Measurements from ENCODE around the gene PAPPA. TPM values are rescaled to one million over a fixed set of nuclear protein-coding genes. Genes with fewer than 3 reads are reported as not detected.
A peak's percentile ranks its signal among the peaks of the same experiment; 100 is the strongest.

The PAPPA gene
- total RNA-seq, 1 donor from 2014 or later: 172 TPM

- Mint-ChIP-seq H3K9me3 (ENCODE audit: unreplicated experiment) (no peaks in the 10 kb centered on the region), H3K4me1 (ENCODE audit: low read depth, unreplicated experiment) (peaks cover 7% of the 10 kb centered on the region), H3K27me3 (ENCODE audit: low read depth, unreplicated experiment) (peaks cover 1% of the 10 kb centered on the region), H3K4me3 (ENCODE audit: unreplicated experiment) (no peak overlapping the region), H3K36me3 (ENCODE audit: low read depth, unreplicated experiment) (peaks cover 76% of the 10 kb centered on the region), H3K27ac (ENCODE audit: unreplicated experiment) (no peak overlapping the region)
- no peak overlapping the region for H3K4me2 ChIP-seq (ENCODE audit: low read length)
- TF ChIP-seq CTCF (IDR thresholded peaks at IDR 0.05; ENCODE audit: insufficient read depth, low read depth, low read length) (no peak), EZH2 (IDR thresholded peaks at IDR 0.05; ENCODE audit: insufficient read depth, low read length) (no peak)
- no peaks in the 10 kb centered on the region for H3K4me1 ChIP-seq (ENCODE audit: insufficient read depth, low read length)
- FAIRE-seq (no peak), DNase-seq (ENCODE audit: low read depth) (no peak)
- peaks cover 9% of the 10 kb centered on the region for H4K20me1 ChIP-seq (ENCODE audit: insufficient read depth, low read length)
- H3K79me2 ChIP-seq (ENCODE audit: insufficient read depth, low read length): no peaks in the 10 kb centered on the region
- no peaks in the 10 kb centered on the region for H3K9me3 ChIP-seq (ENCODE audit: insufficient read depth, low read depth, low read length)
- no peaks in the 10 kb centered on the region for H3K27me3 ChIP-seq (ENCODE audit: insufficient read depth, low read length)
- H3K4me3 ChIP-seq (ENCODE audit: insufficient read depth, low read depth, low read length): no peak overlapping the region
- H3K9ac ChIP-seq (ENCODE audit: low read length): no peak overlapping the region
- H2AFZ ChIP-seq (ENCODE audit: low read depth, low read length): no peak overlapping the region
- H3K36me3 ChIP-seq (ENCODE audit: insufficient read depth, low read length): peaks cover 7% of the 10 kb centered on the region
- H3K27ac ChIP-seq (ENCODE audit: low read depth, low read length): no peak overlapping the region
Observed at GRCh38 chr9:116350213-116350612, 196.6 kb downstream of the PAPPA start.

GRCh38 chr9:116352958-116353357 lies 199.4 kb downstream of the PAPPA start:
- Histone ChIP-seq H3K79me2 (ENCODE audit: insufficient read depth, low read length) (no peaks in the 10 kb centered on the region), H3K9me3 (ENCODE audit: insufficient read depth, low read depth, low read length) (no peaks in the 10 kb centered on the region), H3K27ac (ENCODE audit: low read depth, low read length) (no peak overlapping the region), H3K4me3 (ENCODE audit: insufficient read depth, low read depth, low read length) (no peak overlapping the region), H3K4me2 (ENCODE audit: low read length) (no peak overlapping the region), H4K20me1 (ENCODE audit: insufficient read depth, low read length) (peaks cover 9% of the 10 kb centered on the region), H2AFZ (ENCODE audit: low read depth, low read length) (no peak overlapping the region), H3K9ac (ENCODE audit: low read length) (no peak overlapping the region), H3K4me1 (ENCODE audit: insufficient read depth, low read length) (peaks cover 4% of the 10 kb centered on the region), H3K27me3 (ENCODE audit: insufficient read depth, low read length) (no peaks in the 10 kb centered on the region), H3K36me3 (ENCODE audit: insufficient read depth, low read length) (peaks cover 7% of the 10 kb centered on the region)
- Mint-ChIP-seq H3K27me3 (ENCODE audit: low read depth, unreplicated experiment) (peaks cover 1% of the 10 kb centered on the region), H3K36me3 (ENCODE audit: low read depth, unreplicated experiment) (peaks cover 73% of the 10 kb centered on the region), H3K4me1 (ENCODE audit: low read depth, unreplicated experiment) (peaks cover 10% of the 10 kb centered on the region), H3K4me3 (ENCODE audit: unreplicated experiment) (no peak overlapping the region), H3K9me3 (ENCODE audit: unreplicated experiment) (no peaks in the 10 kb centered on the region), H3K27ac (ENCODE audit: unreplicated experiment) (no peak overlapping the region)
- TF ChIP-seq CTCF (IDR thresholded peaks at IDR 0.05; ENCODE audit: insufficient read depth, low read depth, low read length): no peak
- no peak for FAIRE-seq
- no peak for DNase-seq (ENCODE audit: low read depth)

- Histone ChIP-seq H3K4me3 (ENCODE audit: insufficient read depth, low read depth, low read length) (no peak overlapping the region), H3K79me2 (ENCODE audit: insufficient read depth, low read length) (no peaks in the 10 kb centered on the region), H4K20me1 (ENCODE audit: insufficient read depth, low read length) (peaks cover 2% of the 10 kb centered on the region), H3K9me3 (ENCODE audit: insufficient read depth, low read depth, low read length) (no peaks in the 10 kb centered on the region), H3K4me1 (ENCODE audit: insufficient read depth, low read length) (peaks cover 4% of the 10 kb centered on the region), H3K9ac (ENCODE audit: low read length) (no peak overlapping the region), H3K27ac (ENCODE audit: low read depth, low read length) (no peak overlapping the region), H3K4me2 (ENCODE audit: low read length) (no peak overlapping the region), H3K36me3 (ENCODE audit: insufficient read depth, low read length) (peaks cover 7% of the 10 kb centered on the region), H3K27me3 (ENCODE audit: insufficient read depth, low read length) (no peaks in the 10 kb centered on the region), H2AFZ (ENCODE audit: low read depth, low read length) (no peak overlapping the region)
- peaks cover 73% of the 10 kb centered on the region for H3K36me3 Mint-ChIP-seq (ENCODE audit: low read depth, unreplicated experiment)
- H3K4me3 Mint-ChIP-seq (ENCODE audit: unreplicated experiment): no peak overlapping the region
- FAIRE-seq: no peak
- no peaks in the 10 kb centered on the region for H3K9me3 Mint-ChIP-seq (ENCODE audit: unreplicated experiment)
- peaks cover 10% of the 10 kb centered on the region for H3K4me1 Mint-ChIP-seq (ENCODE audit: low read depth, unreplicated experiment)
- peaks cover 1% of the 10 kb centered on the region for H3K27me3 Mint-ChIP-seq (ENCODE audit: low read depth, unreplicated experiment)
- DNase-seq (ENCODE audit: low read depth): peak; percentile 63
- TF ChIP-seq EZH2 (IDR thresholded peaks at IDR 0.05; ENCODE audit: insufficient read depth, low read length) (no peak), CTCF (IDR thresholded peaks at IDR 0.05; ENCODE audit: insufficient read depth, low read depth, low read length) (no peak)
- H3K27ac Mint-ChIP-seq (ENCODE audit: unreplicated experiment): peak overlapping the region; percentile 80
Observed at GRCh38 chr9:116355153-116355921, 201.7 kb downstream of the PAPPA start.
